MM.1S (cell line): ENCODE measurements around the gene CWC27.

Experiments used
- EZH2 ChIP-seq: fragments of 300-600 bp; sonication (generic); optimal IDR thresholded peaks from 2 replicates; pipeline ENCODE3; 2017; ENCODE audit warnings: low read depth, mild to moderate bottlenecking, antibody characterized with exemption, low read length, mixed read lengths
- EZH2phosphoT487 ChIP-seq: fragments of 300-600 bp; sonication (generic); IDR thresholded peaks from 2 replicates; pipeline ENCODE4 v1.6.1; 2018; ENCODE audit warnings: antibody characterized with exemption, low read length
- TF ChIP-seq, protein P1 (sequence below): fragments of 300-600 bp; sonication (generic); IDR thresholded peaks from 2 replicates; pipeline ENCODE4 v1.5.1; 2016; ENCODE audit warnings: antibody characterized with exemption, low read length, mixed read lengths

DNA sequence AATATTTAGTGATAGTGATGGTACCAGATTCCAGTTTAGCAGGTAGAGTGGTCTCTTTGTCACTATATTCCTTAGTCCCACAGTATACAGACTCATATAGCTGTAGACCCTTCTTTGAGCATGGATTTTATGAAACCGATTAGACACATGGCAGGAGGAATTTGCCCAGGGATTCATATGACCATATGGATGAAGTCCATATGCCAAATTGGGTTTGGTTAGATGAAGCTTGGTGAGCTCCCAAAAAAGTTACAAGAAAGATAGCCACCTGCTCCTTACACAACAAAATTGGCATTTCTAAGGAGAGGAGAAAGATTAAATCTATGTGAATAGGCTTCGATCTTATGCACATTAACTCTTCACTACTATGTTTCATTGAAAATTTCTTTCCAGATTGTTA is 211.4 kb downstream of the CWC27 start:
- TF ChIP-seq, protein P1, sequence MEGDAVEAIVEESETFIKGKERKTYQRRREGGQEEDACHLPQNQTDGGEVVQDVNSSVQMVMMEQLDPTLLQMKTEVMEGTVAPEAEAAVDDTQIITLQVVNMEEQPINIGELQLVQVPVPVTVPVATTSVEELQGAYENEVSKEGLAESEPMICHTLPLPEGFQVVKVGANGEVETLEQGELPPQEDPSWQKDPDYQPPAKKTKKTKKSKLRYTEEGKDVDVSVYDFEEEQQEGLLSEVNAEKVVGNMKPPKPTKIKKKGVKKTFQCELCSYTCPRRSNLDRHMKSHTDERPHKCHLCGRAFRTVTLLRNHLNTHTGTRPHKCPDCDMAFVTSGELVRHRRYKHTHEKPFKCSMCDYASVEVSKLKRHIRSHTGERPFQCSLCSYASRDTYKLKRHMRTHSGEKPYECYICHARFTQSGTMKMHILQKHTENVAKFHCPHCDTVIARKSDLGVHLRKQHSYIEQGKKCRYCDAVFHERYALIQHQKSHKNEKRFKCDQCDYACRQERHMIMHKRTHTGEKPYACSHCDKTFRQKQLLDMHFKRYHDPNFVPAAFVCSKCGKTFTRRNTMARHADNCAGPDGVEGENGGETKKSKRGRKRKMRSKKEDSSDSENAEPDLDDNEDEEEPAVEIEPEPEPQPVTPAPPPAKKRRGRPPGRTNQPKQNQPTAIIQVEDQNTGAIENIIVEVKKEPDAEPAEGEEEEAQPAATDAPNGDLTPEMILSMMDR: no peak
- no peak for TF ChIP-seq EZH2
- TF ChIP-seq EZH2phosphoT487: no peak
